Right lobe of liver (tissue), 6 donors: ENCODE measurements around the gene SEMA3E. TPM values are rescaled to one million over a fixed set of nuclear protein-coding genes. Genes with fewer than 3 reads are reported as not detected.

Experiments
- ATAC-seq, 4 donors: fragments of 200-7000 bp; cut with Tn5 transposase; one replicate each; pipeline ENCODE4 v1.9.1; 2020; ENCODE audit warnings: mild to moderate bottlenecking in 4 of 4, moderate library complexity in 4 of 4
- DNase-seq, 3 donors: peaks; one replicate each; pipeline ENCODE4 v3.0.0-alpha.2; 2020
- H3K27ac ChIP-seq, 3 donors: fragments of 200-600 bp; one replicate each; pipeline ENCODE4 v1.8.0; 2022
- H3K27me3 ChIP-seq, 2 donors: fragments of 200-600 bp; one replicate each; pipeline ENCODE4 v1.8.0; 2022
- H3K36me3 ChIP-seq, 4 donors: fragments of 200-600 bp; sonication (generic) in 1 of 4; one replicate each; pipeline versions ENCODE4 v1.5.1 to v1.8.0; 2017 to 2022; ENCODE audit warnings: control low read depth in 1 of 4
- H3K4me1 ChIP-seq, 4 donors: fragments of 200-600 bp; sonication (generic) in 1 of 4; one replicate each; pipeline versions ENCODE4 v1.5.1 to v1.8.0; 2017 to 2022; ENCODE audit warnings: control low read depth in 1 of 4
- H3K4me3 ChIP-seq, 3 donors: fragments of 200-600 bp; one replicate each; pipeline ENCODE4 v1.8.0; 2022
- H3K9me3 ChIP-seq, 4 donors: fragments of 200-600 bp; sonication (generic) in 1 of 4; one replicate each; pipeline versions ENCODE4 v1.5.1 to v1.8.0; 2017 to 2022; ENCODE audit warnings: control low read depth in 1 of 4
- CTCF ChIP-seq, 4 donors: fragments of 200-600 bp in 3 of 4; fragments of 450-650 bp in 1 of 4; IDR thresholded peaks; one replicate each; pipeline versions ENCODE4 v1.5.1 to v1.8.0; 2016 to 2022; ENCODE audit warnings: antibody characterized with exemption in 4 of 4, mild to moderate bottlenecking in 2 of 4
- POLR2A ChIP-seq: fragments of 450-650 bp; IDR thresholded peaks from one replicate; pipeline ENCODE4 v1.6.1; 2017; ENCODE audit warnings: antibody characterized with exemption, mild to moderate bottlenecking
- WGBS: methylation state at CpG from one replicate; pipeline ENCODE4 v1.1.6; 2018; ENCODE audit warnings: low coverage, low lambda C conversion rate; ENCODE audit not compliant: insufficient coverage; ENCODE audit errors: missing lambda C conversion rate; 5-methylcytosine and 5-hydroxymethylcytosine counted together
- intact Hi-C, 2 donors: fragments of 100-400 bp; cut with DNase I; formaldehyde crosslinking; loops; one replicate each; pipeline versions ENCODE4 v1.11.2 to v1.14.1; 2022
- total RNA-seq, 6 experiments: library from RNA; depleted of rRNA in 2 of 6; stranded (reverse); fragments of >200 nt in 2 of 6; fragmentation: NEBNext Ultra II Directional in 3 of 6; extraction: Animal tissue kit (Norgen Biotek cat#: 25700) in 3 of 6; gene quantifications; one replicate each; pipeline versions ENCODE4 v1.1.0 to v1.2.4, GENCODE V29; 2016 to 2023
- donor health status: DM: no; HTN: yes; CAD: no.
- donor health status: DM: no; HTN: no; CAD: no.
- donor health status: DM: no; HTN: no; CAD: no.
- donor health status: DM: no; HTN: yes; CAD: no.
- donor health status: DM: no; HTN: yes; CAD: no.

SEMA3E gene
- total RNA-seq, 6 experiments from 2014 or later = 0.06 to 1.0 (median 0.32) TPM

GRCh38 chr7:83451501-83452045 lies 197.4 kb downstream of the SEMA3E start:
- Histone ChIP-seq H3K9me3 (no peaks in the 10 kb centered on the region), H3K27me3 (no peaks in the 10 kb centered on the region), H3K4me1 (no peaks in the 10 kb centered on the region), H3K36me3 (no peaks in the 10 kb centered on the region), H3K27ac (no peak overlapping the region), H3K4me3 (no peak overlapping the region)
- WGBS = 35% methylated on average over 4 of the region's 4 CpGs
- no peak for ATAC-seq
- no peak for TF ChIP-seq POLR2A
- no peak for TF ChIP-seq CTCF (IDR thresholded peaks at IDR 0.05)
- intact Hi-C loops = no loop called here
- no peak for DNase-seq

DNA sequence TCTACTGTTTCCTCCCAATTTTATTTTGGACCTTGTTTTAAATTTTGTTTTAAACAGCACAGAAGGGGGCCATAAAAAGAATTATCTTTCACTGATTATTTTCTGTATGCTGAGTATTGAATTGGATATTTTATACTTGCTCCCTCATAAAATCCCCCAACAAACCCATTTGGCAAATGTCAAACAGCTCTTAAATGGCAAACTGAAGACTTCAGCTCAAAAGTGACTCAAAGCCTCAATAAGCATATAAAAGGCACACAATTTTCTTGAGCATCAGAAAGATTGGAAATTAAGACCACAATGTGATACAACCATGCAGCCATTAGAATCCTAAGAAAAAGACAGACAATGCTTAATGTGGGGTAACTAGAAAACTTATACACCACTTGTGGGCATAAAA lies 199.2 kb downstream of the SEMA3E start:
- H3K27ac ChIP-seq = no peak overlapping the region
- H3K4me1 ChIP-seq = no peaks in the 10 kb centered on the region
- H3K36me3 ChIP-seq = no peaks in the 10 kb centered on the region
- DNase-seq (no peak), ATAC-seq (no peak)
- no peak overlapping the region for H3K4me3 ChIP-seq
- no peaks in the 10 kb centered on the region for H3K27me3 ChIP-seq
- intact Hi-C loops = no loop called here
- TF ChIP-seq CTCF (IDR thresholded peaks at IDR 0.05) (no peak), POLR2A (no peak)
- H3K9me3 ChIP-seq = no peaks in the 10 kb centered on the region

- Histone ChIP-seq H3K27ac (no peak overlapping the region), H3K36me3 (no peaks in the 10 kb centered on the region), H3K27me3 (no peaks in the 10 kb centered on the region), H3K4me1 (no peaks in the 10 kb centered on the region), H3K4me3 (no peak overlapping the region), H3K9me3 (no peaks in the 10 kb centered on the region)
- no peak for TF ChIP-seq POLR2A
- TF ChIP-seq CTCF (IDR thresholded peaks at IDR 0.05) = no peak
- intact Hi-C loops = no loop called here
- no peak for ATAC-seq
- DNase-seq = no peak
- WGBS = 74% methylated on average over 2 of the region's 2 CpGs
These were observed 201.3 kb downstream of the SEMA3E start for GRCh38 chr7:83447681-83448080.

DNA sequence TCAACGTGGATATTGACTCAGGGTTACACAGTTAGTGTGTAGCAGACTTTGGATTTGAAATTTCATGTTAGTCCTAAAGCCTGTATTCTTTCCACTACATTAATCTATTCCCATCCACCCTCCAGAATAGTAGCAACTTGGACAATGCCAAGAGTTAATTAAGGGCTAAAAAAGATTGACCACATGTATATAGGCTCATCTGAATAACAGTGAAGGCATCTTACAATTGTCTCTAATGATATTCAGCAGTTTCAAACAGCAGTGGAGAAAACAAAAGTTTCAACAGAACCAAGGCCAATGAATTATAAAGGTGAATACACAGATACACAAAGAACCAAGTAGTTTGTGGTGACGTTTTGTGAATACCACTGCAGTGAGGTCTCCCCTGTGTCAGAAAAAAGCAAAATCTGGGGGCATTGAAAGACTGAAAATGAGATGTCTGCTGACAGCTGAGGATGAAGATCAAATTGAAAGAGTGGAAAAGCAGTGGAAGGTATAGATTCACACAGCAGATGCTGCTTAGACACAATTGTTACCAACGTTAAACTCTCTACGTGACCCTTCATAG lies 202.8 kb downstream of the SEMA3E start:
- no peak for DNase-seq

More for the DNA sequence above, 202.8 kb downstream of the SEMA3E start:
- H3K36me3 ChIP-seq = no peaks in the 10 kb centered on the region
- no peaks in the 10 kb centered on the region for H3K9me3 ChIP-seq
- intact Hi-C loops = no loop called here
- no peak overlapping the region for H3K27ac ChIP-seq
- ATAC-seq = no peak
- no peak overlapping the region for H3K4me3 ChIP-seq
- H3K27me3 ChIP-seq = no peaks in the 10 kb centered on the region
- TF ChIP-seq POLR2A (no peak), CTCF (IDR thresholded peaks at IDR 0.05) (no peak)
- no peaks in the 10 kb centered on the region for H3K4me1 ChIP-seq
- 41% methylated on average over 4 of the region's 4 CpGs for WGBS
